H1 (cell line): ENCODE results near the gene LCN6. TPM values are rescaled to one million over a fixed set of nuclear protein-coding genes. Genes with fewer than 3 reads are reported as not detected.

ENCODE experiments used
- CBX8 ChIP-seq: fragments of 300-800, 300-1000 bp; sonication (generic); IDR thresholded peaks from 2 replicates; pipeline ENCODE4 v1.7.1; 2016; ENCODE audit warnings: low read depth, low read length, borderline replicate concordance
- CREB1 ChIP-seq: IDR thresholded peaks from 2 replicates; pipeline ENCODE4 v1.6.1; 2012; ENCODE audit warnings: inconsistent platforms
- CTCF ChIP-seq, 3 experiments: IDR thresholded peaks; 1 replicate in 2 of 3; 2 replicates in 1 of 3; pipeline versions ENCODE4 v1.5.1 to v1.6.1; 2011; ENCODE audit warnings: low read length in 3 of 3, mild to moderate bottlenecking in 3 of 3, inconsistent platforms in 2 of 3, low read depth in 1 of 3, moderate library complexity in 1 of 3; ENCODE audit not compliant: insufficient read depth in 1 of 3; ENCODE audit errors: control extremely low read depth in 1 of 3
- NANOG ChIP-seq: IDR thresholded peaks from 2 replicates; pipeline ENCODE4 v1.6.1; 2011; ENCODE audit warnings: low read length, low read depth, mild to moderate bottlenecking, inconsistent platforms; ENCODE audit not compliant: insufficient read depth, poor library complexity, severe bottlenecking
- RAD21 ChIP-seq, 2 experiments: IDR thresholded peaks in 1 of 2; conservative IDR thresholded peaks in 1 of 2; 2 replicates each; pipeline ENCODE4 v1.6.1; 2011; ENCODE audit warnings: low read depth in 2 of 2, low read length in 2 of 2, improper control_type of control experiment in 1 of 2, inconsistent platforms in 1 of 2, mild to moderate bottlenecking in 1 of 2, moderate library complexity in 1 of 2
- RNF2 ChIP-seq: fragments of 200-900, 300-1000 bp; sonication (generic); IDR thresholded peaks from 2 replicates; pipeline ENCODE4 v1.7.1; 2016; ENCODE audit warnings: borderline replicate concordance, low read depth, mild to moderate bottlenecking, antibody characterized with exemption, low read length; ENCODE audit not compliant: poor library complexity, severe bottlenecking; ENCODE audit errors: missing control alignments
- SRF ChIP-seq: IDR thresholded peaks from 2 replicates; pipeline ENCODE4 v1.6.1; 2011; ENCODE audit warnings: mild to moderate bottlenecking, low read depth, low read length, moderate library complexity
- polyA plus RNA-seq, 7 experiments: library from polyadenylated mRNA; depleted of rRNA in 3 of 7; stranded (reverse) in 5 of 7; unstranded in 2 of 7; fragments of >200 nt in 5 of 7; fragments of 200-250 nt in 2 of 7; gene quantifications; 1 replicate in 5 of 7; 2 replicates in 1 of 7; 4 replicates in 1 of 7; pipeline versions ENCODE4 v1.2.1 to v1.2.3, GENCODE V29; 2011 to 2013; ENCODE audit warnings: missing spikeins in 2 of 7, mixed read lengths in 2 of 7
- total RNA-seq: library from RNA; stranded (reverse); fragmentation: NEBNext Ultra II Directional; extraction: Animal tissue kit (Norgen Biotek cat#: 25700); gene quantifications from 2 replicates; pipeline ENCODE4 v1.2.1, GENCODE V29; 2021
- TF ChIP-seq, protein P1 (sequence below): fragments of 300-600 bp; sonication (generic); IDR thresholded peaks from 2 replicates; pipeline ENCODE4 v1.7.1; 2012; ENCODE audit warnings: low read length, moderate library complexity, mild to moderate bottlenecking, inconsistent platforms; ENCODE audit not compliant: insufficient replicate concordance

Gene LCN6
- total and polyA plus RNA-seq, 2 of the 8 experiments (the other 6 are each of a cell fraction or from before 2014, with no cell fraction given) = not detected

GRCh38 chr9:136710543-136710942 lies 37.8 kb downstream of the LCN6 start (continued):
- TF ChIP-seq, protein P1, sequence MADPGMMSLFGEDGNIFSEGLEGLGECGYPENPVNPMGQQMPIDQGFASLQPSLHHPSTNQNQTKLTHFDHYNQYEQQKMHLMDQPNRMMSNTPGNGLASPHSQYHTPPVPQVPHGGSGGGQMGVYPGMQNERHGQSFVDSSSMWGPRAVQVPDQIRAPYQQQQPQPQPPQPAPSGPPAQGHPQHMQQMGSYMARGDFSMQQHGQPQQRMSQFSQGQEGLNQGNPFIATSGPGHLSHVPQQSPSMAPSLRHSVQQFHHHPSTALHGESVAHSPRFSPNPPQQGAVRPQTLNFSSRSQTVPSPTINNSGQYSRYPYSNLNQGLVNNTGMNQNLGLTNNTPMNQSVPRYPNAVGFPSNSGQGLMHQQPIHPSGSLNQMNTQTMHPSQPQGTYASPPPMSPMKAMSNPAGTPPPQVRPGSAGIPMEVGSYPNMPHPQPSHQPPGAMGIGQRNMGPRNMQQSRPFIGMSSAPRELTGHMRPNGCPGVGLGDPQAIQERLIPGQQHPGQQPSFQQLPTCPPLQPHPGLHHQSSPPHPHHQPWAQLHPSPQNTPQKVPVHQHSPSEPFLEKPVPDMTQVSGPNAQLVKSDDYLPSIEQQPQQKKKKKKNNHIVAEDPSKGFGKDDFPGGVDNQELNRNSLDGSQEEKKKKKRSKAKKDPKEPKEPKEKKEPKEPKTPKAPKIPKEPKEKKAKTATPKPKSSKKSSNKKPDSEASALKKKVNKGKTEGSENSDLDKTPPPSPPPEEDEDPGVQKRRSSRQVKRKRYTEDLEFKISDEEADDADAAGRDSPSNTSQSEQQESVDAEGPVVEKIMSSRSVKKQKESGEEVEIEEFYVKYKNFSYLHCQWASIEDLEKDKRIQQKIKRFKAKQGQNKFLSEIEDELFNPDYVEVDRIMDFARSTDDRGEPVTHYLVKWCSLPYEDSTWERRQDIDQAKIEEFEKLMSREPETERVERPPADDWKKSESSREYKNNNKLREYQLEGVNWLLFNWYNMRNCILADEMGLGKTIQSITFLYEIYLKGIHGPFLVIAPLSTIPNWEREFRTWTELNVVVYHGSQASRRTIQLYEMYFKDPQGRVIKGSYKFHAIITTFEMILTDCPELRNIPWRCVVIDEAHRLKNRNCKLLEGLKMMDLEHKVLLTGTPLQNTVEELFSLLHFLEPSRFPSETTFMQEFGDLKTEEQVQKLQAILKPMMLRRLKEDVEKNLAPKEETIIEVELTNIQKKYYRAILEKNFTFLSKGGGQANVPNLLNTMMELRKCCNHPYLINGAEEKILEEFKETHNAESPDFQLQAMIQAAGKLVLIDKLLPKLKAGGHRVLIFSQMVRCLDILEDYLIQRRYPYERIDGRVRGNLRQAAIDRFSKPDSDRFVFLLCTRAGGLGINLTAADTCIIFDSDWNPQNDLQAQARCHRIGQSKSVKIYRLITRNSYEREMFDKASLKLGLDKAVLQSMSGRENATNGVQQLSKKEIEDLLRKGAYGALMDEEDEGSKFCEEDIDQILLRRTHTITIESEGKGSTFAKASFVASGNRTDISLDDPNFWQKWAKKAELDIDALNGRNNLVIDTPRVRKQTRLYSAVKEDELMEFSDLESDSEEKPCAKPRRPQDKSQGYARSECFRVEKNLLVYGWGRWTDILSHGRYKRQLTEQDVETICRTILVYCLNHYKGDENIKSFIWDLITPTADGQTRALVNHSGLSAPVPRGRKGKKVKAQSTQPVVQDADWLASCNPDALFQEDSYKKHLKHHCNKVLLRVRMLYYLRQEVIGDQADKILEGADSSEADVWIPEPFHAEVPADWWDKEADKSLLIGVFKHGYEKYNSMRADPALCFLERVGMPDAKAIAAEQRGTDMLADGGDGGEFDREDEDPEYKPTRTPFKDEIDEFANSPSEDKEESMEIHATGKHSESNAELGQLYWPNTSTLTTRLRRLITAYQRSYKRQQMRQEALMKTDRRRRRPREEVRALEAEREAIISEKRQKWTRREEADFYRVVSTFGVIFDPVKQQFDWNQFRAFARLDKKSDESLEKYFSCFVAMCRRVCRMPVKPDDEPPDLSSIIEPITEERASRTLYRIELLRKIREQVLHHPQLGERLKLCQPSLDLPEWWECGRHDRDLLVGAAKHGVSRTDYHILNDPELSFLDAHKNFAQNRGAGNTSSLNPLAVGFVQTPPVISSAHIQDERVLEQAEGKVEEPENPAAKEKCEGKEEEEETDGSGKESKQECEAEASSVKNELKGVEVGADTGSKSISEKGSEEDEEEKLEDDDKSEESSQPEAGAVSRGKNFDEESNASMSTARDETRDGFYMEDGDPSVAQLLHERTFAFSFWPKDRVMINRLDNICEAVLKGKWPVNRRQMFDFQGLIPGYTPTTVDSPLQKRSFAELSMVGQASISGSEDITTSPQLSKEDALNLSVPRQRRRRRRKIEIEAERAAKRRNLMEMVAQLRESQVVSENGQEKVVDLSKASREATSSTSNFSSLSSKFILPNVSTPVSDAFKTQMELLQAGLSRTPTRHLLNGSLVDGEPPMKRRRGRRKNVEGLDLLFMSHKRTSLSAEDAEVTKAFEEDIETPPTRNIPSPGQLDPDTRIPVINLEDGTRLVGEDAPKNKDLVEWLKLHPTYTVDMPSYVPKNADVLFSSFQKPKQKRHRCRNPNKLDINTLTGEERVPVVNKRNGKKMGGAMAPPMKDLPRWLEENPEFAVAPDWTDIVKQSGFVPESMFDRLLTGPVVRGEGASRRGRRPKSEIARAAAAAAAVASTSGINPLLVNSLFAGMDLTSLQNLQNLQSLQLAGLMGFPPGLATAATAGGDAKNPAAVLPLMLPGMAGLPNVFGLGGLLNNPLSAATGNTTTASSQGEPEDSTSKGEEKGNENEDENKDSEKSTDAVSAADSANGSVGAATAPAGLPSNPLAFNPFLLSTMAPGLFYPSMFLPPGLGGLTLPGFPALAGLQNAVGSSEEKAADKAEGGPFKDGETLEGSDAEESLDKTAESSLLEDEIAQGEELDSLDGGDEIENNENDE = no peak
- TF ChIP-seq RAD21 (IDR thresholded peaks at IDR 0.05 in 1 of 2, conservative IDR thresholded peaks at IDR 0.05 in 1 of 2; ENCODE audit: low read depth in 2 of 2, low read length in 2 of 2) (no peak), CTCF (IDR thresholded peaks at IDR 0.05; ENCODE audit: control extremely low read depth in 1 of 3, insufficient read depth in 1 of 3, low read depth in 1 of 3, low read length in 3 of 3) (no peak), SRF (no peak), CREB1 (no peak), RNF2 (no peak), CBX8 (no peak), NANOG (no peak)
